Measurements from ENCODE around the gene POPDC2.
A peak's percentile ranks its signal among the peaks of the same experiment; 100 is the strongest.
"Not testable (repeated sequence)": the region's sequence is repeated elsewhere in the genome, so short reads cannot be mapped to it uniquely, and the experiment has no call there.

The POPDC2 gene

GRCh38 chr3:119678209-119678608 is 17.8 kb upstream of the POPDC2 start:
- not testable (repeated sequence) for H3K36me3 Mint-ChIP-seq
- peak overlapping the region; percentile 99 for H3K27ac Mint-ChIP-seq

GRCh38 chr3:119677641-119677934 is 17.2 kb upstream of the POPDC2 start:
- Mint-ChIP-seq H3K4me1 (peaks cover 21% of the 10 kb centered on the region), H3K36me3 (peaks cover 6% of the 10 kb centered on the region), H3K27ac (peak overlapping the region; percentile 99), H3K4me3 (peak overlapping the region; percentile 84), H3K27me3 (no peaks in the 10 kb centered on the region), H3K9me3 (no peaks in the 10 kb centered on the region)
- DNase-seq (ENCODE audit: low spot score in 2 of 2) (no peak), ATAC-seq (ENCODE audit: low read depth) (peak; percentile 3)

More at GRCh38 chr3:119678209-119678608, 17.8 kb upstream of the POPDC2 start:
- not testable (repeated sequence) for H3K9me3 Mint-ChIP-seq; H3K27me3 Mint-ChIP-seq; ATAC-seq (ENCODE audit: low read depth); DNase-seq (ENCODE audit: low spot score in 2 of 2)
- peak overlapping the region; percentile 5 for H3K4me3 Mint-ChIP-seq
- H3K4me1 Mint-ChIP-seq: peaks cover 21% of the 10 kb centered on the region

DNA sequence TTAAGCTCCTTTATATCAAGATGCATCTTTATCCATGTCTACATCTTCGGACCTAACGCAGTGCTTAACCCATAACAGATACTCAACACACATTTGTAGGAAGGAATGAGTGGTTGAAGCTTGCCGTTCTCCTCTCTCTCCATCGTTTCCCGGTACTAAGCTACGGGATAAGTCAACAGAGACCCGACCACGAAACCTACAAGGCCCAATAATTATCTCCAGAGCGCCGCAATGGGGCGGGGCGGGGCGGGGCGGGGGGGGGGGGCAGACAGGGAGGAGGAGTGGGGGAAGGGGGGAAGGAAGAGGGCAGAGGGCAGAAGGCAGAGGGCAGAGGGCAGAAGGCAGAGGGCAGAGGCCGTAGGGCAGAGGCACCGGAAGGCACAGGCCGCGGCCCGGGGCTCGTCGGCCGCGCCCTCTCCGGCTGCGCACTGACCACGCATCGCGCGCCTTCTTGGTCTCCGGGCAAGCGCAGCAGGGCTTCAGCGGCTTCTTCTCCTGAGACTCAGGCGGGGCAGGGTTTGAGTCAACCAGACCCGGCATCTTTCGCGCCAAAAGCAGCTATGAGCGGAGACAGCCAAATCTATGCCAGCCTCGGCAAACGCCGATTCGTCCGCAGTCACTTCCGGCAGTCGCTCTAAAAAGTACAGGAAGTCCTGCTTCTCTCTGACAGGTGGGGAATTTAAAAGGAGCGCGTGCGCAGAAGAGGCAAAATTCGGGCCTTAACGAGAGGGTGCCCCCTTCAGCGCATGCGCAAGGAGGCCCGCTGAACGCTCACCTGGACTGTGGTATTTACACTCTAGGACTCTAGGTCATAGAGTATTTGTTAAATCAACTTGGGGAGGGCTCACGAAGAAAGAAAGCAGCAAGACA is 16.6 kb upstream of the POPDC2 start, which contains the start of gene COX17:
COX17 (minus strand) TSS at position 636 of the 870 bp plus-strand sequence; CDS start at position 540, 96 bp downstream.
- Mint-ChIP-seq H3K27me3 (no peaks in the 10 kb centered on the region), H3K36me3 (peaks cover 6% of the 10 kb centered on the region), H3K4me3 (peak within 1 kb of the TSS; percentile 84), H3K27ac (peak within 1 kb of the TSS; percentile 99), H3K4me1 (peaks cover 21% of the 10 kb centered on the region), H3K9me3 (no peaks in the 10 kb centered on the region)
- ATAC-seq (ENCODE audit: low read depth): peak; percentile 86
- DNase-seq (ENCODE audit: low spot score in 2 of 2): peak; percentile 88 to 96

DNA sequence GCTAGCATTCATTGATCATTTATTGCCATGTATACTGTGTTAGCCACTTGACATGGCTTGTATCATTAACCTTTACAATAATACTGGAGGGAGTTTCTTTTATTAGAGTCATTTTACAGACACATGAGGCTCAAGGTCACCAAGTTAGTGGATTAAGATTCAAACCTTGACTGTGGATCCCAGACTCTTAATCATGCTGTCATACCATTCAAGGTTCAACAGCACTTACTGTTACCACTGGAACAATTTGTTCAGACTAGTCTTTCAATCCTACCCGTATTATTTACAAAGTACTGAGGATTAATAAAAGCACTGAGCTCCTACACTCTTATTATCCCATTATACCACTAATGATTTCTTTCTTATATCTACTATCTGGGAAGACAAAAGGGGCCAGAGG is 15.6 kb upstream of the POPDC2 start:
- Mint-ChIP-seq H3K27me3 (no peaks in the 10 kb centered on the region), H3K36me3 (peaks cover 6% of the 10 kb centered on the region), H3K4me3 (peak overlapping the region; percentile 84), H3K27ac (peak overlapping the region; percentile 99), H3K9me3 (no peaks in the 10 kb centered on the region), H3K4me1 (peaks cover 21% of the 10 kb centered on the region)
- DNase-seq (ENCODE audit: low spot score in 2 of 2): no peak
- no peak for ATAC-seq (ENCODE audit: low read depth)

GRCh38 chr3:119675188-119675874 is 14.9 kb upstream of the POPDC2 start:
- DNase-seq (ENCODE audit: low spot score in 2 of 2) (no peak), ATAC-seq (ENCODE audit: low read depth) (no peak)
- Mint-ChIP-seq H3K36me3 (peaks cover 9% of the 10 kb centered on the region), H3K27ac (peak overlapping the region; percentile 99), H3K4me3 (peak overlapping the region; percentile 84), H3K9me3 (no peaks in the 10 kb centered on the region), H3K27me3 (no peaks in the 10 kb centered on the region), H3K4me1 (peaks cover 21% of the 10 kb centered on the region)

DNA sequence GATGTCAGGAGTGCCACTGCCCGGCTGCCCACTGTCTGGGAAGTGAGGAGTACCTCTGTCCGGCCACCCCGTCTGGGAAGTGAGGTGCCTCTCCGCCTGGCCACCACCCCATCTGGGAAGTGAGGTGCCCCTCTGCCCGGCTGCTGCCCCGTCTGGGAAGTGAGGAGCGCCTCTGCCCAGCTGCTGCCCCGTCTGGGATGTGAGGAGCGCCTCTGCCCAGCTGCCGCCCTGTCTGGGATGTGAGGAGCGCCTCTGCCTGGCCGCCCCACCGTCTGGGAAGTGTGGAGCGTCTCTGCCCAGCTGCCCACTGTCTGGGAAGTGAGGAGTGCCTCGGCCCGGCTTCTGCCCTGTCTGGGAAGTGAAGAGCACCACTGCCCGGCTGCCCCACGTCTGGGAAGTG is 13.5 kb upstream of the POPDC2 start:
- peaks cover 9% of the 10 kb centered on the region for H3K36me3 Mint-ChIP-seq
- no peaks in the 10 kb centered on the region for H3K9me3 Mint-ChIP-seq
- H3K4me3 Mint-ChIP-seq: no peak overlapping the region
- no peaks in the 10 kb centered on the region for H3K27me3 Mint-ChIP-seq
- peak overlapping the region; percentile 70 for H3K27ac Mint-ChIP-seq
- ATAC-seq (ENCODE audit: low read depth): no peak
- H3K4me1 Mint-ChIP-seq: peaks cover 21% of the 10 kb centered on the region
- no peak for DNase-seq (ENCODE audit: low spot score in 2 of 2)

GRCh38 chr3:119672776-119673175 is 12.4 kb upstream of the POPDC2 start:
- Mint-ChIP-seq H3K4me3 (no peak overlapping the region), H3K36me3 (peaks cover 11% of the 10 kb centered on the region), H3K27me3 (no peaks in the 10 kb centered on the region), H3K4me1 (peaks cover 23% of the 10 kb centered on the region), H3K9me3 (no peaks in the 10 kb centered on the region), H3K27ac (no peak overlapping the region)
- ATAC-seq (ENCODE audit: low read depth) (no peak), DNase-seq (ENCODE audit: low spot score in 2 of 2) (no peak)

- Mint-ChIP-seq H3K4me1 (peaks cover 14% of the 10 kb centered on the region), H3K27ac (peak overlapping the region; percentile 74), H3K27me3 (no peaks in the 10 kb centered on the region), H3K9me3 (no peaks in the 10 kb centered on the region), H3K36me3 (peaks cover 13% of the 10 kb centered on the region), H3K4me3 (no peak overlapping the region)
- DNase-seq (ENCODE audit: low spot score in 2 of 2) (no peak), ATAC-seq (ENCODE audit: low read depth) (no peak)
These were observed 9.6 kb upstream of the POPDC2 start for GRCh38 chr3:119669906-119670570.

DNA sequence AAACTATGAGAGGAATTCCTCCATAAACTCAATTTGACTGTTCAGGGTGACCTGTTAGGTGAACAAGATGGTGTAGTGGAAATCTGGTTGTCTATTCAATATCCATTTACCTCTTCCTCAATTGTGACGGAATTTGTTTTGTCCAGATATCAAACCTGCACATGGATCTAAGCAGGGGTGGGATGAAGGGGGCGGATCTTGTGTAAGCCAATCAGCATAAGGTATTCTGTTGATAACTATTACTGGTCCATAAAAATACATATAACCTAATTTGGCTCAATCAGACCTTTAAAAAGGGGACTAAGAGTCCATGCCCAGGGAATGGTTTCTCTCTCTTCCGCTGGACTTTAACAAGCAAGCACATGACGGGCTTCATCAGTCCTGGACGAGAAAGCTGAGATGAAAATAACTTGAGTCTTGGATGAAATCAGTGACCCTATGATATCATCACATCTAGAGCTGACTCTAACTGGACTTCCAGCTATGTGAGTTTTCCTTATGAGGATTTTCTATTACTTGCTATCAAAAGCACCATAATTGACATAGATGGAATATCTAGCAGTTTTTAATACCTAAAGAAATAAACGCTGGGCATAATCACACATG is 5.7 kb upstream of the POPDC2 start:
- no peak overlapping the region for H3K4me3 Mint-ChIP-seq
- no peak for ATAC-seq (ENCODE audit: low read depth)
- peak overlapping the region; percentile 76 for H3K27ac Mint-ChIP-seq
- DNase-seq (ENCODE audit: low spot score in 2 of 2): no peak
- H3K9me3 Mint-ChIP-seq: no peaks in the 10 kb centered on the region
- H3K4me1 Mint-ChIP-seq: peaks cover 26% of the 10 kb centered on the region
- no peaks in the 10 kb centered on the region for H3K27me3 Mint-ChIP-seq
- peaks cover 9% of the 10 kb centered on the region for H3K36me3 Mint-ChIP-seq

DNA sequence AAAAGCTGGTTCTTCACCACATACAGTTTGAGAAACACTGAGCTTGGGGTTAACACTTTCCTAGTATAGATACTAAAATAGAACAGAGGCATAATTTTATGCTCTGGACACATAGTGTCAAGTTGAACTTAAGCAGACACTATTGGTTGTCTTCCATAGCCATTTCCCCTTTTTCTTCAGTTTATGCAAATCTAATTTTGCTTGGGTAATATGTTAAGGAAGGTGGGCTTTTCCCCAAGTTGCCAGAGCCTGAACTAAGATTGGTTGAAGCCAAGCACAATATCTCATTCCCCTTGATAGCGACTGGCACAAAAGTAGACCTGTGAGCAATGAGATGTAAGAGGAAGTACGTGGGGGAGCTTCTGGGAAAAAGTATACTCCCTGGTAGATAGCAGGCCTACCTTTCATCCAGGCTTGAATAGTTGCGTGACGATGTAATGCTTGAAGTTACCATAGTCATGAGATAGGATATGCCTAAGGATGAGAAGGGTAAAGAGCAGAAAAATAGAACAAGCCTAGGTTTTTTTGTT is 4.5 kb upstream of the POPDC2 start:
- Mint-ChIP-seq H3K4me3 (no peak overlapping the region), H3K27me3 (no peaks in the 10 kb centered on the region), H3K27ac (peak overlapping the region; percentile 87), H3K4me1 (peaks cover 26% of the 10 kb centered on the region), H3K9me3 (no peaks in the 10 kb centered on the region), H3K36me3 (peaks cover 7% of the 10 kb centered on the region)
- DNase-seq (ENCODE audit: low spot score in 2 of 2): no peak
- peak; percentile 67 for ATAC-seq (ENCODE audit: low read depth)

- ATAC-seq (ENCODE audit: low read depth) (no peak), DNase-seq (ENCODE audit: low spot score in 2 of 2) (no peak)
- Mint-ChIP-seq H3K27ac (peak overlapping the region; percentile 87), H3K4me1 (peaks cover 26% of the 10 kb centered on the region), H3K9me3 (no peaks in the 10 kb centered on the region), H3K36me3 (peaks cover 7% of the 10 kb centered on the region), H3K27me3 (no peaks in the 10 kb centered on the region), H3K4me3 (no peak overlapping the region)
These were observed 4.0 kb upstream of the POPDC2 start for GRCh38 chr3:119664370-119664769.

GRCh38 chr3:119663885-119664284 is 3.5 kb upstream of the POPDC2 start:
- Mint-ChIP-seq H3K36me3 (peaks cover 7% of the 10 kb centered on the region), H3K9me3 (no peaks in the 10 kb centered on the region), H3K27me3 (no peaks in the 10 kb centered on the region), H3K27ac (peak overlapping the region; percentile 87), H3K4me1 (peaks cover 26% of the 10 kb centered on the region), H3K4me3 (no peak overlapping the region)
- ATAC-seq (ENCODE audit: low read depth) (no peak), DNase-seq (ENCODE audit: low spot score in 2 of 2) (no peak)

DNA sequence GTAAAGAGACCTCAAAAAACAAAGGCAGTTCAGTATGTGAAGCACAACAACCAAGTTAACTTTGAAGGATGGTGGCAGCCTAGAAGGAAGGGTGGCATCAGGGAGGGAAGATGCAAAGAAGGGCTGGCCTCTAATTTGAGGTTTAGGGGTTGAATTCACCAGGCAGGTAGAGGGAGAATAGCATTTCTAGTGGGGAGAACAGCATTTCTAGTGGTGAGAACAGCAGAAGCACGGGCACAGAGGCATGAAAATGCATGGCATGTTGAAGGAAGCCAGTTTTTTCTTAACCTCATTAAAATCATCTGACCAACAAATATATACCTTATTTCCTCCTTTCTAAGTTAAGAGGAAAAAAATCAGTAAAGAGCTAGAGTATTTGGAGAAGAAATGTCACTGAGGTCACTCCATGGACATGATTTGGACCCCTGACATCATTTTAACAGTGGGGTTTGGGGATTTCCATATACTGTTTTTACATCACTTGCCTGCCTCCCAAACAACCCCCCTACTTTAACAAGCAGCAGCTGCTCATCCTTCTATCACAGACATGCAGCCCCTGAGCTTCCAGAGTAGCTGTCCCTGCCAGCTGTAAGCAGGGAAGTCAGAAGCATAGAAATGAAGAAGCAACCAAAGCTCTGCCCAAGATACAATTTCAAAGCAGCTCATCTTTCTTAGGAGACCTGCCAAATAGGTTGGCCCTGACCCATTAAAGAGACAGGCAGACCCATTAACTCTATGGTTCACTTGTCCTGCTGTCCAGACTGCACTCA is 2.4 kb upstream of the POPDC2 start:
- no peak overlapping the region for H3K4me3 Mint-ChIP-seq
- ATAC-seq (ENCODE audit: low read depth) (peak; percentile 28), DNase-seq (ENCODE audit: low spot score in 2 of 2) (no peak)
- H3K36me3 Mint-ChIP-seq: peaks cover 5% of the 10 kb centered on the region
- H3K4me1 Mint-ChIP-seq: peaks cover 25% of the 10 kb centered on the region
- peak overlapping the region; percentile 87 for H3K27ac Mint-ChIP-seq
- no peaks in the 10 kb centered on the region for H3K27me3 Mint-ChIP-seq
- H3K9me3 Mint-ChIP-seq: no peaks in the 10 kb centered on the region

Data from memory B cell (primary cell).